H9 (cell line): ENCODE measurements around the gene ALKBH1. TPM values are rescaled to one million over a fixed set of nuclear protein-coding genes. Genes with fewer than 3 reads are reported as not detected.

Source experiments
- DNase-seq: peaks from one replicate; pipeline ENCODE4 v3.0.0-alpha.2; 2017
- H2AFZ ChIP-seq: one replicate; pipeline ENCODE4 v1.6.1; 2013; ENCODE audit warnings: mild to moderate bottlenecking, low read length, control low read depth, moderate library complexity
- H2AK5ac ChIP-seq: 2 replicates; pipeline ENCODE4 v1.6.1; 2013; ENCODE audit warnings: low read length, control low read depth, mixed read lengths; ENCODE audit not compliant: insufficient read length
- H2BK120ac ChIP-seq: one replicate; pipeline ENCODE4 v1.6.1; 2013; ENCODE audit warnings: low read depth, mild to moderate bottlenecking, low read length, control low read depth, inconsistent platforms; ENCODE audit not compliant: poor library complexity, severe bottlenecking
- H2BK12ac ChIP-seq: 2 replicates; pipeline ENCODE4 v1.6.1; 2013; ENCODE audit warnings: low read length, control low read depth, mixed read lengths, low read depth; ENCODE audit not compliant: insufficient read length
- H2BK15ac ChIP-seq: 2 replicates; pipeline ENCODE4 v1.6.1; 2013; ENCODE audit warnings: low read depth, low read length, control low read depth
- H2BK20ac ChIP-seq: one replicate; pipeline ENCODE4 v1.6.1; 2013; ENCODE audit warnings: low read depth, mild to moderate bottlenecking, low read length, control low read depth, inconsistent platforms; ENCODE audit not compliant: poor library complexity, severe bottlenecking
- H2BK5ac ChIP-seq: 2 replicates; pipeline ENCODE4 v1.6.1; 2013; ENCODE audit warnings: low read length, control low read depth, mixed read lengths; ENCODE audit not compliant: insufficient read length
- H3K14ac ChIP-seq: 2 replicates; pipeline ENCODE4 v1.6.1; 2013; ENCODE audit warnings: low read length, control low read depth; ENCODE audit not compliant: insufficient read depth
- H3K18ac ChIP-seq: 2 replicates; pipeline ENCODE4 v1.6.1; 2013; ENCODE audit warnings: low read depth, mild to moderate bottlenecking, mixed read lengths, low read length, control low read depth; ENCODE audit not compliant: insufficient read length
- H3K23ac ChIP-seq: 2 replicates; pipeline ENCODE4 v1.6.1; 2013; ENCODE audit warnings: low read length, control low read depth, mixed read lengths, low read depth; ENCODE audit not compliant: insufficient read length
- H3K23me2 ChIP-seq: 2 replicates; pipeline ENCODE4 v1.6.1; 2013; ENCODE audit warnings: low read depth, mild to moderate bottlenecking, mixed read lengths, low read length, control low read depth; ENCODE audit not compliant: insufficient read length, poor library complexity, severe bottlenecking
- H3K27ac ChIP-seq: 2 replicates; pipeline ENCODE4 v1.5.1; 2013; ENCODE audit warnings: low read length, control low read depth, mixed read lengths, low read depth; ENCODE audit not compliant: insufficient read length
- H3K27me3 ChIP-seq: 2 replicates; pipeline ENCODE4 v1.6.1; 2013; ENCODE audit warnings: low read length, control low read depth, inconsistent platforms; ENCODE audit not compliant: insufficient read depth
- H3K4ac ChIP-seq: 2 replicates; pipeline ENCODE4 v1.6.1; 2013; ENCODE audit warnings: low read depth, mild to moderate bottlenecking, control low read depth, inconsistent platforms, low read length, moderate library complexity
- H3K4me1 ChIP-seq: 2 replicates; pipeline ENCODE4 v1.6.1; 2013; ENCODE audit warnings: low read length, control low read depth, inconsistent platforms; ENCODE audit not compliant: insufficient read depth
- H3K4me2 ChIP-seq: 2 replicates; pipeline ENCODE4 v1.6.1; 2013; ENCODE audit warnings: low read length, control low read depth, mixed read lengths; ENCODE audit not compliant: insufficient read length, insufficient read depth
- H3K56ac ChIP-seq: 2 replicates; pipeline ENCODE4 v1.6.1; 2013; ENCODE audit warnings: low read depth, mild to moderate bottlenecking, mixed read lengths, low read length, control low read depth; ENCODE audit not compliant: insufficient read length
- H3K79me1 ChIP-seq: 2 replicates; pipeline ENCODE4 v1.6.1; 2013; ENCODE audit warnings: low read depth, mild to moderate bottlenecking, moderate library complexity, low read length, control low read depth, inconsistent platforms; ENCODE audit not compliant: insufficient read depth, poor library complexity, severe bottlenecking
- H3K79me2 ChIP-seq: 2 replicates; pipeline ENCODE4 v1.6.1; 2013; ENCODE audit warnings: low read length, control low read depth, inconsistent platforms; ENCODE audit not compliant: insufficient read depth
- H3K9ac ChIP-seq: 2 replicates; pipeline ENCODE4 v1.6.1; 2013; ENCODE audit warnings: low read length, control low read depth, mixed read lengths; ENCODE audit not compliant: insufficient read length; ENCODE audit errors: extremely low read depth
- H3K9me3 ChIP-seq: one replicate; pipeline ENCODE4 v1.6.1; 2013; ENCODE audit warnings: low read depth, low read length, inconsistent platforms; ENCODE audit not compliant: control insufficient read depth
- H3T11ph ChIP-seq: one replicate; pipeline ENCODE4 v1.6.1; 2013; ENCODE audit warnings: mild to moderate bottlenecking, low read length, control low read depth, inconsistent platforms
- H4K20me1 ChIP-seq: one replicate; pipeline ENCODE4 v1.6.1; 2013; ENCODE audit not compliant: control insufficient read depth, insufficient read length, insufficient read depth
- H4K5ac ChIP-seq: 2 replicates; pipeline ENCODE4 v1.6.1; 2013; ENCODE audit warnings: low read depth, mild to moderate bottlenecking, mixed read lengths, low read length, control low read depth; ENCODE audit not compliant: insufficient read length
- H4K8ac ChIP-seq: replicated peaks from 2 replicates; pipeline ENCODE4 v1.6.1; 2013; ENCODE audit warnings: low read length, control low read depth, mixed read lengths, low read depth; ENCODE audit not compliant: insufficient read length
- H4K91ac ChIP-seq: 2 replicates; pipeline ENCODE4 v1.6.1; 2013; ENCODE audit warnings: low read depth, mild to moderate bottlenecking, moderate library complexity, mixed read lengths, low read length, control low read depth; ENCODE audit not compliant: insufficient read length
- H3K27ac Mint-ChIP-seq, 3 experiments: 2 replicates in 2 of 3; 3 replicates in 1 of 3; pipeline ENCODE4 v1.8.0; 2020 to 2021; ENCODE audit warnings: mixed read lengths in 3 of 3, mild to moderate bottlenecking in 1 of 3, moderate library complexity in 1 of 3
- H3K27me3 Mint-ChIP-seq: 2 replicates; pipeline ENCODE4 v1.8.0; 2021; ENCODE audit warnings: low read depth, mild to moderate bottlenecking, moderate library complexity, mixed read lengths
- H3K36me3 Mint-ChIP-seq, 3 experiments: 2 replicates in 2 of 3; 3 replicates in 1 of 3; pipeline ENCODE4 v1.8.0; 2020 to 2021; ENCODE audit warnings: low read depth in 3 of 3, mixed read lengths in 3 of 3; ENCODE audit not compliant: insufficient read depth in 1 of 3
- H3K4me1 Mint-ChIP-seq, 2 experiments: 2 replicates each; pipeline ENCODE4 v1.8.0; 2020; ENCODE audit warnings: mixed read lengths in 2 of 2
- H3K4me3 Mint-ChIP-seq, 2 experiments: 2 replicates in 1 of 2; 3 replicates in 1 of 2; pipeline ENCODE4 v1.8.0; 2020 to 2021; ENCODE audit warnings: mild to moderate bottlenecking in 2 of 2, mixed read lengths in 2 of 2, moderate library complexity in 1 of 2
- H3K9me3 Mint-ChIP-seq, 2 experiments: 2 replicates in 1 of 2; 3 replicates in 1 of 2; pipeline ENCODE4 v1.8.0; 2020; ENCODE audit warnings: mild to moderate bottlenecking in 2 of 2, mixed read lengths in 2 of 2, moderate library complexity in 1 of 2
- WGBS: extraction: QIAGEN DNeasy Blood & Tissue Kit; methylation state at CpG from one replicate; pipeline ENCODE4 v1.1.7; 2013; ENCODE audit warnings: missing lambda C conversion rate, low lambda C conversion rate, mixed read lengths; ENCODE audit not compliant: insufficient read length; ENCODE audit errors: extremely low coverage; 5-methylcytosine and 5-hydroxymethylcytosine counted together
- total RNA-seq: library from RNA; stranded (reverse); gene quantifications from 2 replicates; pipeline ENCODE4 v1.2.1, GENCODE V29; 2021
- TF ChIP-seq, protein P1 (sequence below): fragments of 200-600 bp; sonication (generic); conservative IDR thresholded peaks from 3 replicates; pipeline ENCODE4 v1.8.0; 2021; ENCODE audit warnings: antibody characterized with exemption, mild to moderate bottlenecking

Gene ALKBH1
- total RNA-seq, 1 experiment from 2014 or later = 18.7 TPM

DNA sequence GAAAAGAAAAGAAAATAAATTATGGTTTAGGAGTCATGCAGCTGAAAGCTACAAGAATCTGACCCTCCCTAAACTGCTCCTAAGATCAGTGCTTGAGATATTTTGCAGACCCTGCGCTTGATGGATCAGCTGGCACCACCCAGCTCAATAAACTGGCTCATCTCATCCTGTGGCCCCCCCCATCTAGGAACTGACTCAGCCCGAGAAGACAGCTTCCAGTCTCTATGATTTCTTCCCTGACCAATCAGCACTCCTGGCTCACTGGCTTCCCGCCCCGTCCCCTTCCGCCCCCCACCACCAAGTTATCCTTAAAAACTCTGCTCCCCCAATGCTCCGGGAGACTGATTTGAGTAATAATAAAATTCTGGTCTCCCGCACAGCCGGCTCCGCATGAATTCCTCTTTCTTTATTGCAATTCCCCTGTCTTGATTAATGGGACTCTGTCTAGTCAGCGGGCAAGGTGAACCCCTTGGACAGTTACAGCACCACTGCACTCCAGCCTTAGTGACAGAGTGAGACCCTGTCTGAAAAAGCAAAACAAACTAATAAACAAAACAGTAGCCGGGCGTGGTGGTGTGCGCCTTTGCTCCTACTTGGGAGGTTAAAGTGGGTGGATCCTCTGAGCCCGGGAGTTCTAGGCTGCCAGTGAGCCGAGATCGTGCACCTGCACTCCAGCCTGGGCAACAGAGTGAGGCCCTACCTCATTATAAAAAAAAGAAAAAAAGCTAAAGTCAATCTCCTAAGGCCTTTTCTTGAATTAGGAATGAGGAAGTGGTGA lies 66.9 kb downstream of the ALKBH1 start:
- Mint-ChIP-seq H3K27me3 (no peaks in the 10 kb centered on the region; the same call in 1 of the 2 replicates), H3K27ac (no peak overlapping the region; a peak in 2 of 7 replicates), H3K9me3 (peaks cover 9 to 15% of the 10 kb centered on the region in 2 experiments), H3K36me3 (peaks cover 0 to 2% (median 0%) of the 10 kb centered on the region in 3 experiments; a peak in 1 of 7 replicates), H3K4me3 (no peak overlapping the region), H3K4me1 (no peaks in the 10 kb centered on the region)
- no peak overlapping the region for H4K91ac ChIP-seq
- H4K20me1 ChIP-seq = no peaks in the 10 kb centered on the region
- H3K18ac ChIP-seq = no peak overlapping the region
- no peaks in the 10 kb centered on the region for H3K79me2 ChIP-seq
- H2AK5ac ChIP-seq = no peak overlapping the region
- H2BK15ac ChIP-seq = no peak overlapping the region
- TF ChIP-seq, protein P1, sequence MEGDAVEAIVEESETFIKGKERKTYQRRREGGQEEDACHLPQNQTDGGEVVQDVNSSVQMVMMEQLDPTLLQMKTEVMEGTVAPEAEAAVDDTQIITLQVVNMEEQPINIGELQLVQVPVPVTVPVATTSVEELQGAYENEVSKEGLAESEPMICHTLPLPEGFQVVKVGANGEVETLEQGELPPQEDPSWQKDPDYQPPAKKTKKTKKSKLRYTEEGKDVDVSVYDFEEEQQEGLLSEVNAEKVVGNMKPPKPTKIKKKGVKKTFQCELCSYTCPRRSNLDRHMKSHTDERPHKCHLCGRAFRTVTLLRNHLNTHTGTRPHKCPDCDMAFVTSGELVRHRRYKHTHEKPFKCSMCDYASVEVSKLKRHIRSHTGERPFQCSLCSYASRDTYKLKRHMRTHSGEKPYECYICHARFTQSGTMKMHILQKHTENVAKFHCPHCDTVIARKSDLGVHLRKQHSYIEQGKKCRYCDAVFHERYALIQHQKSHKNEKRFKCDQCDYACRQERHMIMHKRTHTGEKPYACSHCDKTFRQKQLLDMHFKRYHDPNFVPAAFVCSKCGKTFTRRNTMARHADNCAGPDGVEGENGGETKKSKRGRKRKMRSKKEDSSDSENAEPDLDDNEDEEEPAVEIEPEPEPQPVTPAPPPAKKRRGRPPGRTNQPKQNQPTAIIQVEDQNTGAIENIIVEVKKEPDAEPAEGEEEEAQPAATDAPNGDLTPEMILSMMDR = no peak
- H3K9ac ChIP-seq = no peak overlapping the region
- H3K23ac ChIP-seq = no peak overlapping the region
- no peak overlapping the region for H2BK20ac ChIP-seq
- no peaks in the 10 kb centered on the region for H3K23me2 ChIP-seq
- no peak overlapping the region for H3K27ac ChIP-seq
- no peak overlapping the region for H2BK12ac ChIP-seq
- no peak overlapping the region for H3K4me2 ChIP-seq
- no peak overlapping the region for H2BK5ac ChIP-seq
- H3T11ph ChIP-seq = no peak overlapping the region
- DNase-seq = no peak
- H2AFZ ChIP-seq = no peak overlapping the region
- H4K5ac ChIP-seq = no peak overlapping the region
- no peak overlapping the region for H2BK120ac ChIP-seq
- H3K9me3 ChIP-seq = no peaks in the 10 kb centered on the region
- no peak overlapping the region for H3K4ac ChIP-seq
- no peak overlapping the region for H3K14ac ChIP-seq
- WGBS = no CpG with 5 or more reads among the region's 16 CpGs
- H3K27me3 ChIP-seq = no peaks in the 10 kb centered on the region
- H3K79me1 ChIP-seq = no peaks in the 10 kb centered on the region
- H4K8ac ChIP-seq = no peak overlapping the region
- no peak overlapping the region for H3K56ac ChIP-seq
- no peaks in the 10 kb centered on the region for H3K4me1 ChIP-seq
